ENCODE measurements around the gene LYZL1. TPM values are rescaled to one million over a fixed set of nuclear protein-coding genes. Genes with fewer than 3 reads are reported as not detected.

Gene LYZL1
- total RNA-seq, 1 experiment from 2014 or later: not detected

DNA sequence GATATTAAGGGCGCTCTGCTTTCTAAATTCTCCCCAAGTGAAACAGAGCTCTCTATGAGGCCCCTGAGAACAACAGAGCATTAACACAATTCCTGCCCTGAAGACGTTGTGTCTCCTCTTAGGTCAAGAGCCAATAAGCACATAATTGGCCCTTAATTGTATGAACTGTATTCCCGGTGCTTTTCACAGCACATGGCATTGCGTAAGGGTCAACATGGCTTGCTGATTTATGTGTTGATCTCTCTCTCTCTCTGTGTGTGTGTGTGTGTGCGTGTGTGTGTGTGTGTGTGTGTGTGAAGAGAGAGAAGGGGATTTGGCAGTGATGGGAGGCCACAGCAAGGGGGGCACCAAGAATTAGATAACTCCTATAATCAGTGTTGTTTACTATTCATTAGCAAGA, 40.5 kb downstream of the LYZL1 start:
- Histone ChIP-seq H3K4ac (ENCODE audit: low read depth, low read length) (no peak overlapping the region), H3K27me3 (ENCODE audit: insufficient read depth, low read length) (no peaks in the 10 kb centered on the region), H2BK120ac (ENCODE audit: low read depth, low read length, poor library complexity, severe bottlenecking) (no peak overlapping the region), H3K23ac (ENCODE audit: insufficient read length, low read depth, low read length) (no peak overlapping the region), H3K27ac (ENCODE audit: insufficient read length, low read depth, low read length) (no peak overlapping the region), H3K4me1 (ENCODE audit: insufficient read depth, low read length) (no peaks in the 10 kb centered on the region; the same call in 1 of the 2 replicates), H3K56ac (ENCODE audit: insufficient read length, low read depth, low read length) (no peak overlapping the region), H4K5ac (ENCODE audit: insufficient read length, low read depth, low read length) (no peak overlapping the region), H4K91ac (ENCODE audit: insufficient read length, low read depth, low read length) (no peak overlapping the region), H2BK5ac (ENCODE audit: insufficient read length, low read length) (no peak overlapping the region), H3K23me2 (ENCODE audit: insufficient read length, low read depth, low read length, poor library complexity, severe bottlenecking) (no peaks in the 10 kb centered on the region), H3K9me3 (ENCODE audit: control insufficient read depth, low read depth, low read length) (no peaks in the 10 kb centered on the region), H3K18ac (ENCODE audit: insufficient read length, low read depth, low read length) (no peak overlapping the region), H2BK15ac (ENCODE audit: low read depth, low read length) (no peak overlapping the region), H3K79me2 (ENCODE audit: insufficient read depth, low read length) (no peaks in the 10 kb centered on the region), H3K4me2 (ENCODE audit: insufficient read depth, insufficient read length, low read length) (no peak overlapping the region), H2AFZ (ENCODE audit: low read length) (no peak overlapping the region), H2BK20ac (ENCODE audit: low read depth, low read length, poor library complexity, severe bottlenecking) (no peak overlapping the region), H3T11ph (ENCODE audit: low read length) (no peak overlapping the region), H2BK12ac (ENCODE audit: insufficient read length, low read depth, low read length) (no peak overlapping the region), H2AK5ac (ENCODE audit: insufficient read length, low read length) (no peak overlapping the region), H3K9ac (ENCODE audit: extremely low read depth, insufficient read length, low read length) (no peak overlapping the region), H4K20me1 (ENCODE audit: control insufficient read depth, insufficient read depth, insufficient read length) (no peaks in the 10 kb centered on the region), H3K79me1 (ENCODE audit: insufficient read depth, low read depth, low read length, poor library complexity, severe bottlenecking) (no peaks in the 10 kb centered on the region), H4K8ac (replicated peaks; ENCODE audit: insufficient read length, low read depth, low read length) (no peak overlapping the region), H3K14ac (ENCODE audit: insufficient read depth, low read length) (no peak overlapping the region)
- peaks cover 0 to 4% (median 0%) of the 10 kb centered on the region in 3 experiments; a peak in 2 of 7 replicates for H3K36me3 Mint-ChIP-seq (ENCODE audit: insufficient read depth in 1 of 3, low read depth in 3 of 3)
- no peak for DNase-seq
- no CpG with 5 or more reads among the region's 5 CpGs for WGBS (ENCODE audit: extremely low coverage, insufficient read length, low lambda C conversion rate)
- H3K27me3 Mint-ChIP-seq (ENCODE audit: low read depth): no peaks in the 10 kb centered on the region
- H3K4me3 Mint-ChIP-seq: no peak overlapping the region
- peaks cover 3% of the 10 kb centered on the region in 2 experiments; a peak in 3 of 4 replicates for H3K4me1 Mint-ChIP-seq
- H3K9me3 Mint-ChIP-seq: peaks cover 4% of the 10 kb centered on the region in 2 experiments; a peak in 3 of 5 replicates
- TF ChIP-seq, protein P1, sequence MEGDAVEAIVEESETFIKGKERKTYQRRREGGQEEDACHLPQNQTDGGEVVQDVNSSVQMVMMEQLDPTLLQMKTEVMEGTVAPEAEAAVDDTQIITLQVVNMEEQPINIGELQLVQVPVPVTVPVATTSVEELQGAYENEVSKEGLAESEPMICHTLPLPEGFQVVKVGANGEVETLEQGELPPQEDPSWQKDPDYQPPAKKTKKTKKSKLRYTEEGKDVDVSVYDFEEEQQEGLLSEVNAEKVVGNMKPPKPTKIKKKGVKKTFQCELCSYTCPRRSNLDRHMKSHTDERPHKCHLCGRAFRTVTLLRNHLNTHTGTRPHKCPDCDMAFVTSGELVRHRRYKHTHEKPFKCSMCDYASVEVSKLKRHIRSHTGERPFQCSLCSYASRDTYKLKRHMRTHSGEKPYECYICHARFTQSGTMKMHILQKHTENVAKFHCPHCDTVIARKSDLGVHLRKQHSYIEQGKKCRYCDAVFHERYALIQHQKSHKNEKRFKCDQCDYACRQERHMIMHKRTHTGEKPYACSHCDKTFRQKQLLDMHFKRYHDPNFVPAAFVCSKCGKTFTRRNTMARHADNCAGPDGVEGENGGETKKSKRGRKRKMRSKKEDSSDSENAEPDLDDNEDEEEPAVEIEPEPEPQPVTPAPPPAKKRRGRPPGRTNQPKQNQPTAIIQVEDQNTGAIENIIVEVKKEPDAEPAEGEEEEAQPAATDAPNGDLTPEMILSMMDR (conservative IDR thresholded peaks at IDR 0.05): no peak
- H3K27ac Mint-ChIP-seq: no peak overlapping the region

Data from H9 (cell line).